Loucy (cell line): ENCODE data around the gene SMCO2.

ENCODE experiments used
- H2AFZ ChIP-seq: fragments of 200-600 bp; sonication (generic); 2 replicates; pipeline ENCODE4 v1.6.0; 2016; ENCODE audit warnings: antibody characterized with exemption, mild to moderate bottlenecking, low read length, moderate library complexity
- H3F3A ChIP-seq: fragments of 200-600 bp; 2 replicates; pipeline ENCODE4 v1.6.0; 2016; ENCODE audit warnings: antibody characterized with exemption, low read depth, mild to moderate bottlenecking
- H3K27me3 ChIP-seq: fragments of 200-600 bp; sonication (generic); 2 replicates; pipeline ENCODE4 v1.6.1; 2014; ENCODE audit warnings: low read length, mild to moderate bottlenecking; ENCODE audit not compliant: insufficient read depth, poor library complexity, severe bottlenecking
- H3K36me3 ChIP-seq: fragments of 200-600 bp; sonication (generic); 2 replicates; pipeline ENCODE4 v1.6.1; 2016; ENCODE audit warnings: low read length; ENCODE audit not compliant: insufficient read depth
- H3K4me1 ChIP-seq: fragments of 200-600 bp; sonication (generic); 2 replicates; pipeline ENCODE4 v1.5.1; 2014; ENCODE audit warnings: low read length, mild to moderate bottlenecking; ENCODE audit not compliant: insufficient read depth, poor library complexity, severe bottlenecking
- H3K4me2 ChIP-seq: fragments of 200-600 bp; sonication (generic); 2 replicates; pipeline ENCODE4 v1.6.0; 2014; ENCODE audit warnings: antibody characterized with exemption, low read length, low read depth, mild to moderate bottlenecking; ENCODE audit not compliant: poor library complexity, severe bottlenecking
- H3K4me3 ChIP-seq: fragments of 200-600 bp; sonication (generic); 2 replicates; pipeline ENCODE4 v1.5.1; 2014; ENCODE audit warnings: low read length, mild to moderate bottlenecking, mixed read lengths; ENCODE audit not compliant: poor library complexity, severe bottlenecking
- H3K79me2 ChIP-seq: fragments of 200-600 bp; sonication (generic); 2 replicates; pipeline ENCODE4 v1.6.1; 2014; ENCODE audit warnings: low read length; ENCODE audit not compliant: insufficient read depth
- H3K9ac ChIP-seq: fragments of 200-600 bp; sonication (generic); 2 replicates; pipeline ENCODE4 v1.6.0; 2014; ENCODE audit warnings: mild to moderate bottlenecking, low read depth, low read length, moderate library complexity; ENCODE audit not compliant: poor library complexity, severe bottlenecking
- H3K9me2 ChIP-seq: fragments of 200-600 bp; sonication (generic); replicated peaks from 2 replicates; pipeline ENCODE4 v1.6.1; 2016; ENCODE audit warnings: low read depth, low read length, mixed read lengths
- H3K9me3 ChIP-seq: fragments of 200-600 bp; sonication (generic); 2 replicates; pipeline ENCODE4 v1.6.1; 2014; ENCODE audit warnings: mild to moderate bottlenecking, antibody characterized with exemption, low read length, low read depth; ENCODE audit not compliant: insufficient read depth
- H4K20me1 ChIP-seq: fragments of 200-600 bp; sonication (generic); 2 replicates; pipeline ENCODE4 v1.6.0; 2014; ENCODE audit warnings: antibody characterized with exemption, low read length, mild to moderate bottlenecking; ENCODE audit not compliant: insufficient read depth, poor library complexity, severe bottlenecking
- EZH2phosphoT487 ChIP-seq: fragments of 200-600 bp; IDR thresholded peaks from 2 replicates; pipeline ENCODE4 v1.6.1; 2018; ENCODE audit warnings: antibody characterized with exemption, mild to moderate bottlenecking, moderate library complexity, borderline replicate concordance
- TF ChIP-seq, protein P1 (sequence below): fragments of 200-600 bp; sonication (generic); conservative IDR thresholded peaks from 2 replicates; pipeline ENCODE4 v1.5.1; 2014; ENCODE audit warnings: mild to moderate bottlenecking, antibody characterized with exemption, low read length

SMCO2 gene

DNA sequence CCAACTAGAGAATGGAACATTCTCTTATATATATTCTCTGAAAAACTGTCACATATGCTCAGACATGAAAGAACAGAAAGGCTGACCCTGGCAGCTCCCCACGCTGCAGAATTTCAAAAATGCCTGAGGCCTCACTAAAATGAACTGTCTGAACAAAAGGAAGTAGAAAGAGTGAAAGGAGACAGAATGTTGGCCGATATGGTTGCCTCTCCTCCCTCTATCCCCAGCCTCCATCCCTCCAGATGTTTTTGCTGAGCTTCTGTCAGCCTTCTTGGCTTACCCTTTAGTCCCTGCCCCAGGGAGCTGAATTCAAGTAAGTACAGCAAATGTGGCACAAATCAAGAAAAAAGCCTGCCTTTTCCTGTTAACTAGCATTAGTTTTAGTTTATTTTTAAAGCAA lies 6.9 kb downstream of the SMCO2 start:
- TF ChIP-seq, protein P1, sequence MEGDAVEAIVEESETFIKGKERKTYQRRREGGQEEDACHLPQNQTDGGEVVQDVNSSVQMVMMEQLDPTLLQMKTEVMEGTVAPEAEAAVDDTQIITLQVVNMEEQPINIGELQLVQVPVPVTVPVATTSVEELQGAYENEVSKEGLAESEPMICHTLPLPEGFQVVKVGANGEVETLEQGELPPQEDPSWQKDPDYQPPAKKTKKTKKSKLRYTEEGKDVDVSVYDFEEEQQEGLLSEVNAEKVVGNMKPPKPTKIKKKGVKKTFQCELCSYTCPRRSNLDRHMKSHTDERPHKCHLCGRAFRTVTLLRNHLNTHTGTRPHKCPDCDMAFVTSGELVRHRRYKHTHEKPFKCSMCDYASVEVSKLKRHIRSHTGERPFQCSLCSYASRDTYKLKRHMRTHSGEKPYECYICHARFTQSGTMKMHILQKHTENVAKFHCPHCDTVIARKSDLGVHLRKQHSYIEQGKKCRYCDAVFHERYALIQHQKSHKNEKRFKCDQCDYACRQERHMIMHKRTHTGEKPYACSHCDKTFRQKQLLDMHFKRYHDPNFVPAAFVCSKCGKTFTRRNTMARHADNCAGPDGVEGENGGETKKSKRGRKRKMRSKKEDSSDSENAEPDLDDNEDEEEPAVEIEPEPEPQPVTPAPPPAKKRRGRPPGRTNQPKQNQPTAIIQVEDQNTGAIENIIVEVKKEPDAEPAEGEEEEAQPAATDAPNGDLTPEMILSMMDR, result no peak
- no peak for TF ChIP-seq EZH2phosphoT487

DNA sequence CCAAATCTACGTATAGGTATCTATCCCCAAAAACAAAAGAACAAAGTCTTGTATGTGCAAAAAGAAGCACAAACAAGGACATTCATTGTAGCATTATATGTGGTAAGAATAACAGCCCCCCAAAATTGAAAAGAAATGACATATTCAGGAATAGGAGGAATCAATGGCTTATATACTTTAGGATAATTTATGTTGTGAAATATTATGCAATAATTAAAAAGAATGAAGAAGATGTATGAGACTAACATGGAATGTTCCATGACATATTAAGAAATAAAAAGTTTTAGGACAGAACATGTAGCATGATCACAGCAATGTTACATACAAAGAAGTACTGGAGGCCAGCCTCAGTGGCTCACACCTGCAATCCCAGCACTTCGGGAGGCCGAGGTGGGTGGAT lies 9.1 kb downstream of the SMCO2 start:
- Histone ChIP-seq H3K4me2 (no peak overlapping the region), H3K79me2 (no peaks in the 10 kb centered on the region), H3K27me3 (no peaks in the 10 kb centered on the region), H3K9ac (no peak overlapping the region), H3F3A (peaks cover 6% of the 10 kb centered on the region; the same call in 1 of the 2 replicates), H3K9me2 (no peaks in the 10 kb centered on the region), H3K4me1 (peaks cover 10% of the 10 kb centered on the region), H3K4me3 (no peak overlapping the region), H4K20me1 (no peaks in the 10 kb centered on the region), H3K36me3 (no peaks in the 10 kb centered on the region), H3K9me3 (no peaks in the 10 kb centered on the region), H2AFZ (no peak overlapping the region)
- TF ChIP-seq, protein P1, result no peak
- no peak for TF ChIP-seq EZH2phosphoT487

More for the DNA sequence above, 6.9 kb downstream of the SMCO2 start:
- H3K9ac ChIP-seq, result no peak overlapping the region
- no peaks in the 10 kb centered on the region for H3K9me3 ChIP-seq
- H3K9me2 ChIP-seq, result no peaks in the 10 kb centered on the region
- no peaks in the 10 kb centered on the region for H3K27me3 ChIP-seq
- H4K20me1 ChIP-seq, result no peaks in the 10 kb centered on the region
- no peaks in the 10 kb centered on the region for H3F3A ChIP-seq
- no peak overlapping the region for H3K4me3 ChIP-seq
- no peaks in the 10 kb centered on the region for H3K4me1 ChIP-seq
- H2AFZ ChIP-seq, result no peak overlapping the region
- no peaks in the 10 kb centered on the region for H3K36me3 ChIP-seq
- H3K79me2 ChIP-seq, result no peaks in the 10 kb centered on the region
- H3K4me2 ChIP-seq, result no peak overlapping the region

DNA sequence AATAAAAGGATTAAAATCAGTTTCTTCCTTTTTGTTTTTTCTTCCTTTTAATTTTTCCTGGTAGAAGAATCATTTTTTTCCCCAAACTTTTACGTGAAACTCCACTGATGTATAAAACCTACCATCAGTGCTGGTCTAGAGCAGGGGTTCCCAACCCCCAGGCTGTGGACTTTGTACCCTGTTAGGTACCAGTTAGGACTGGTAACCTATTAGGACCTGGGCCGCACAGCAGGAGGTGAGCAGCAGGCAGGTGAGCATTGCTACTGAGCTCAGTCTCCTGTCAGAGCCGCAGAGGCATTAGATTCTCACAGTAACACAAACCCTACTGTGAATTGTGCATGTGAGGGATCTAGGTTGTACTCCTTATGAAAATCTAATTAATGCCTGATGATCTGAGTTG lies 10.1 kb downstream of the SMCO2 start:
- H3K4me2 ChIP-seq, result no peak overlapping the region
- peaks cover 6% of the 10 kb centered on the region; the same call in 1 of the 2 replicates for H3F3A ChIP-seq
- H4K20me1 ChIP-seq, result no peaks in the 10 kb centered on the region
- no peaks in the 10 kb centered on the region for H3K9me2 ChIP-seq
- H3K36me3 ChIP-seq, result no peaks in the 10 kb centered on the region
- no peak overlapping the region for H2AFZ ChIP-seq
- no peak overlapping the region for H3K4me3 ChIP-seq
- no peak overlapping the region for H3K9ac ChIP-seq
- TF ChIP-seq EZH2phosphoT487, result no peak
- TF ChIP-seq, protein P1, result no peak
- H3K27me3 ChIP-seq, result no peaks in the 10 kb centered on the region
- no peaks in the 10 kb centered on the region for H3K79me2 ChIP-seq
- peaks cover 19% of the 10 kb centered on the region for H3K4me1 ChIP-seq
- no peaks in the 10 kb centered on the region for H3K9me3 ChIP-seq
